ENCODE results near the gene MED27.

MED27 gene

DNA sequence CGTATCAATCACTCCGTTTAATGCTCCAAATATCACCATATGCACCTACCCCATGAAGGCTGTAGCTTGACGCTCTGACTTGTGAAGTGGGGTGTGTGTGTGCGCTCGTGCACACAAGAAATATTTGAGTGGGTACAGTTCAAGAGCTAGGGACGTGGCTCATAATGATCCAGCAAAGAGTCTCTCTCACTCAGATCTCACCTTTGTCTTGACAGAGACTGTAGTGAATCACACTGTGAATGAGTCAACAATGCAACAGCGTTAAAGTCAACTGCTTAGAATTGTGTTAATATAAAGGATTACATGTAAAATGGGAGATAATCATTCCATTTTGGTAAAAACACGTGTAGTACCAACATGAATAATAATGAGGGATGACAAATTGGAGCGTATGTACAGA is 119.4 kb downstream of the MED27 start:
- no peak overlapping the region for H3K4me3 ChIP-seq (ENCODE audit: low read length, poor library complexity, severe bottlenecking)
- no peaks in the 10 kb centered on the region for H3K27me3 ChIP-seq (ENCODE audit: insufficient read depth, low read length, poor library complexity, severe bottlenecking)
- TF ChIP-seq EZH2phosphoT487 (IDR thresholded peaks at IDR 0.05; ENCODE audit: borderline replicate concordance) (no peak), CTCF (conservative IDR thresholded peaks at IDR 0.05; ENCODE audit: low read length) (no peak)
- no peak overlapping the region for H2AFZ ChIP-seq (ENCODE audit: low read length)
- 0 out of 2 replicates have a peak, but pooled peaks cover 6% of the 10 kb centered on the region for H3K36me3 ChIP-seq (ENCODE audit: insufficient read depth, low read length)
- H3F3A ChIP-seq (ENCODE audit: low read depth): no peaks in the 10 kb centered on the region
- H4K20me1 ChIP-seq (ENCODE audit: insufficient read depth, low read length, poor library complexity, severe bottlenecking): no peaks in the 10 kb centered on the region
- H3K79me2 ChIP-seq (ENCODE audit: insufficient read depth, low read length): no peaks in the 10 kb centered on the region
- no peak overlapping the region for H3K4me2 ChIP-seq (ENCODE audit: low read depth, low read length, poor library complexity, severe bottlenecking)
- H3K4me1 ChIP-seq (ENCODE audit: insufficient read depth, low read length, poor library complexity, severe bottlenecking): no peaks in the 10 kb centered on the region
- no peaks in the 10 kb centered on the region for H3K9me3 ChIP-seq (ENCODE audit: insufficient read depth, low read depth, low read length)
- H3K9me2 ChIP-seq (replicated peaks; ENCODE audit: low read depth, low read length): no peaks in the 10 kb centered on the region
- H3K9ac ChIP-seq (ENCODE audit: low read depth, low read length, poor library complexity, severe bottlenecking): no peak overlapping the region

DNA sequence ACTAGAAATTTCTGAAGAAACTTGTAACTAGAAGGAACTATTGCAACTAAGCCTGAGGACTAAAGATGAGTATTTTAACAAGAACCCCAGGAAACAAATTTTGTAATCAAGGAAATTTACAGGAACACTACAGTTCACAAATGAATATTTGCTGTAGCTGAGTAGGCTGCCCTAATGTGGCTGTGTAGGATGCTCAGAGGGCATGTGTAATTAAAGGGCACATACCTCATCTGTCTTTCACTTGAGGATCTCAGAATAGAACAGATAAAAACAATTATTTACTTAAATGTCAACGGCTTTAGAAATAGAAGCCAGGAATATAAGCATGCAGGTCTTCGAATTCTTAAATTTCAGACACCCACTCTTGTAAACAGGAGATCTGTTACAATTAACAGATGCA is 119.8 kb downstream of the MED27 start:
- Histone ChIP-seq H3K9ac (ENCODE audit: low read depth, low read length, poor library complexity, severe bottlenecking) (no peak overlapping the region), H2AFZ (ENCODE audit: low read length) (no peak overlapping the region), H3K4me3 (ENCODE audit: low read length, poor library complexity, severe bottlenecking) (no peak overlapping the region), H3F3A (ENCODE audit: low read depth) (no peaks in the 10 kb centered on the region), H3K79me2 (ENCODE audit: insufficient read depth, low read length) (no peaks in the 10 kb centered on the region), H3K36me3 (ENCODE audit: insufficient read depth, low read length) (0 out of 2 replicates have a peak, but pooled peaks cover 6% of the 10 kb centered on the region), H4K20me1 (ENCODE audit: insufficient read depth, low read length, poor library complexity, severe bottlenecking) (no peaks in the 10 kb centered on the region), H3K4me1 (ENCODE audit: insufficient read depth, low read length, poor library complexity, severe bottlenecking) (no peaks in the 10 kb centered on the region), H3K9me2 (replicated peaks; ENCODE audit: low read depth, low read length) (no peaks in the 10 kb centered on the region), H3K4me2 (ENCODE audit: low read depth, low read length, poor library complexity, severe bottlenecking) (no peak overlapping the region), H3K27me3 (ENCODE audit: insufficient read depth, low read length, poor library complexity, severe bottlenecking) (no peaks in the 10 kb centered on the region), H3K9me3 (ENCODE audit: insufficient read depth, low read depth, low read length) (no peaks in the 10 kb centered on the region)
- TF ChIP-seq EZH2phosphoT487 (IDR thresholded peaks at IDR 0.05; ENCODE audit: borderline replicate concordance) (no peak), CTCF (conservative IDR thresholded peaks at IDR 0.05; ENCODE audit: low read length) (no peak)

- no peaks in the 10 kb centered on the region for H3K27me3 ChIP-seq (ENCODE audit: insufficient read depth, low read length, poor library complexity, severe bottlenecking)
- no peak overlapping the region for H3K9ac ChIP-seq (ENCODE audit: low read depth, low read length, poor library complexity, severe bottlenecking)
- H3K79me2 ChIP-seq (ENCODE audit: insufficient read depth, low read length): no peaks in the 10 kb centered on the region
- no peak overlapping the region for H2AFZ ChIP-seq (ENCODE audit: low read length)
- no peak overlapping the region for H3K4me3 ChIP-seq (ENCODE audit: low read length, poor library complexity, severe bottlenecking)
- TF ChIP-seq CTCF (conservative IDR thresholded peaks at IDR 0.05; ENCODE audit: low read length): no peak
- TF ChIP-seq EZH2phosphoT487 (IDR thresholded peaks at IDR 0.05; ENCODE audit: borderline replicate concordance): no peak
- H3K4me1 ChIP-seq (ENCODE audit: insufficient read depth, low read length, poor library complexity, severe bottlenecking): no peaks in the 10 kb centered on the region
- H3K36me3 ChIP-seq (ENCODE audit: insufficient read depth, low read length): 0 out of 2 replicates have a peak, but pooled peaks cover 6% of the 10 kb centered on the region
- H3K9me3 ChIP-seq (ENCODE audit: insufficient read depth, low read depth, low read length): no peaks in the 10 kb centered on the region
- H4K20me1 ChIP-seq (ENCODE audit: insufficient read depth, low read length, poor library complexity, severe bottlenecking): no peaks in the 10 kb centered on the region
- no peaks in the 10 kb centered on the region for H3K9me2 ChIP-seq (replicated peaks; ENCODE audit: low read depth, low read length)
- no peaks in the 10 kb centered on the region for H3F3A ChIP-seq (ENCODE audit: low read depth)
- no peak overlapping the region for H3K4me2 ChIP-seq (ENCODE audit: low read depth, low read length, poor library complexity, severe bottlenecking)
Measured at GRCh38 chr9:131959056-131959455, 120.6 kb downstream of the MED27 start.
